NCI-H524 (cell line): ENCODE data around the gene DDX25.

Source experiments
- DNase-seq, 2 experiments: peaks; one replicate each; lab custom pipeline; 2025; lab: John Stamatoyannopoulos, UW

Gene DDX25

DNA sequence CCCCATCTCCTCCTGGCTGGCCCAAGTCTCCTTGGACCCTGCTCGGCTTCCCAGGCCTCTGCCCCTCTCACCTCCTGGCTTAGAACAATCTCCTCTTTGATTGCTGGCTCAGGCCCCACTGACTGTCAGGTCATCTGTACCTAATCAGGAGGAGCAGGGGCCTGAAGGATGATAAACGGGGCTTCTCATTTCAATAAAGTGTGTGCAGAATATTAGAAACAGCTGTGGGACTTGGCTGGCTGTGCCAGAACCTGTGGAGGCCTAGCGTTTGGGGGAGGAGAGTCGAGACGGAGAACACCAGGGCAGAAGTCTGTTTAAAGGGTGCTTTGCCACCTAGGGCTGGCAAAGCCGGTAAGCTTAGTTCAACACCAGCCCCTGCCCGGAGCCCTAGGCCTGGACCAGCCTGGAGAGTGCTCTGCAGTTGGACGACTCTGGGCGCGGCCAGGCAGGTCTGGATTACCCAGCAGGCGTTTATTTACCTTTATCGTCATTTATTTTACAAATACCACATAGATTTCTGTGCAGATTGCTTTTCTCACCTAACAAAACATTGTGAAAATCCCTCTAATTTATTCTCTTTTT, 31.4 kb downstream of the DDX25 start:
- DNase-seq, result no peak

DNA sequence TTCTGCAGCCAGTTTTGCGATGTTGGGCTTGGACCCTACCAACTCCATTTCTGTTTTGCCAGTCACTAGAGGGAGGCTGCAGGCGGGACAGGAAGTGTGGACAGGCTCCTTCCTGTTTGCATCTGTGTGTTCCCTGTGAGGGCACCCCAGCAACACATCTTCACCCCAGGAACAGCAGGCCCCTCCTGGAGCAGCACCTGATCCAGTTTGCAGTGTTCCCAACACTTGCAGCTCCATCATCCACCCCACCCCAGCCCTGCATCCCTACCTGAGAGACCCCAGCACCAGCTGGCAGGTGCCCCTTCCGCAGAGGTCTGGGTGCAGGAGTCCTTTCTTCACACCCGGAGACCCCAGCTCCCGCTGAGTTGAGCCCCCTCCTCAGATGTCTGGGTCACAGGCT, 34.1 kb downstream of the DDX25 start:
- no peak for DNase-seq

DNA sequence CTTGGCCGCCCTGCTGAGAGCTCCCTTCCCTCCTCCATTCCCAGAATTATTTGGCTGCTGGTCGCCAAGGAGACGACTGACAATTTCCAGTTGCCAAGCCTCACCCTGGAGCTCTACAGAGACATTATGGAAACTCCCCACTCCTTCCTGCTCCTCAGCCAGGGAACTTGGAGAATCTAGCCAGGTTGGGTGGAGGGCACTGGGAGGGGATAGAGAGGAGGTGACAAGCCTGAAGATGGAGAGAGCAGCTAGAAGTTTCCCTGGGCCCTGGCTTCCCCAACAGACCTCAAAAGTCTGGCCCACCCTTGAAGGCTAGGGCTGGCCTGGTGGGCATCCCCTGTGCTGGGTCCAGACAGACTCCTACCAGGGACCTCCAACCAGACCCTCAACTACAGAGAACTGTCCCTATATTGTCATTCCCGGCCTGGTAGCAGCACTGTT, 34.8 kb downstream of the DDX25 start:
- DNase-seq, result no peak

DNA sequence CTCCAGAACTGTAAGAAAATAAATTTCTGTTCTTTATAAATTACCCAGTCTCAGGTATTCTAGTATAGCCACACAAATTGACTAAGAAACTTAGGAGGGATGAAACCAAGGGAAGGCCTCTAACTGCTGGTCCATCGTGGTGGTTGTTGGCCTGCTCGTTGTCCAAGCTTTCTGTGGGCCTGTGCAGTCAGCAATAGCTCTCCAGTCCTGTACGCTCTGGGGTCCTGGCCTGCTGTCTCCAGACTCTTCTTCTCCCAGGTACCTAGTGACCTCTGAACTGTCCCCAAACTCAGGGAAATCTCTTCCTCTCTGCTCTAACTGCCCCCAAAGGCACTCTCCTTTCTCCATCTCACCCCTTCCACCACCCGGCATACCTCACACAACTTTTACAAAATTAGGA, 35.8 kb downstream of the DDX25 start:
- no peak for DNase-seq

DNA sequence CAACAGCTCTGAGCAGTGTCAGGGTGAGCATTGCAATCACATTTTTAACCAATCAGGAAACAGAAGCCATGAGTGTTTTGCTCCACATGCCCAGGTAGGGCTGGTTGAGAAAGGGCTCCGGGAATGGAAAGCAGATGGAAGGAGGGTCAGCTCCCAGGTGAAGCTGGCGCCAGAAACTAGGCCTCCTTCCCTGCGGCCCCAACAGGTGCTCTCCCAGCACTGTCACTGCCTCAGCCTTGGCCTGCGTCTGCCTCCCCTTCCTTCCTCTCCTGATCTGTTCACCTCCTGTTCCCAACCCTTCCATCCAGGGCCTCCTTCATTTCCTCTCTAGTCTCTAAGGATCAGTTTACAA, 36.9 kb downstream of the DDX25 start:
- peak in 1 of 2 experiments; percentile 57 for DNase-seq

DNA sequence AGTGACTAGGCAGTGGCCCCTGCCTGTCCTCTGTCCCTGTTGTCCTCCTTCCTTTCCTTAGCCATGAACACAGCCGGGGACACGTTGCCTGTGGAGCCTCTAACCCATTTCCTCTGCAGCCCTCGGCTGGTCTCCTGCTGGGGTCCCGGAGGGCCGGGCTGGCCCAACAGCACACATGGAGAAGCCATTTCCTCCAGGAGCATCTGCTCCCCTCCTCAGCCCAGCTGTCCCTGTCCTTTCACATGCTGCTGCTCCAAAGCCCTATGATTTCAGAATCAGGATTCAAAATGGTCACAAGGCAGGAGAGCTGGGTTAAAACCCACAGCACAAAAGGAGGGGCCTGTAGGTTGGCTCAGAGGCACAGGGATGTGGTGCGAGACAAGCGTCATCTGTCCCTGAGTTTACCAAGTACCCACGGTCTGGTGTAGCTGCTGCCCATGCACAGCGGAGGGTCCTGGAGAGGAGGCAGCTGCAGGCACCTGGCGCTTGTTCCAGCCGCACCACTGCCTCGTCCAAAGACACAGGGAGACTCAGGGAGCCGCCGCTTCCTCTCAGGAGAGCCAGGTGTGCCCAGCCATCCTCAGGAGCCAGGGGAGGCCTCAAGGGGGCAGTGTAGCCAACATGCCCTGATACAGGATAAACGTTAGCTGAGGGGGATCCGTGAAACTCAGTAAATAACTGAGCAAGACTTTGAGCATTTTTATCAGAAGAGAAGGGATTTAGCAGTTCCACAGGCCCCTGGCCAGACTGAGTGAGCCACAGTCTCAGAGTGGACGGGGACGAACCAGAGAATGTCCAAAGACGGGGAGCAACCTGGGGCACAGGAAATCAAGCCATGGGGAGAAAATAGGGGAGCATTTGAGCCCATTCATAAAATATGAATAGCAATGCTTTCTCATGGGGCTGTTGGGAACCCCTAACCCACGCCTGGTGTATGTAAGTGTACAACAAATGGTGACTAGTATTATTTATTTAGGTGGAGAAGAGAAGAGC, 37.6 kb downstream of the DDX25 start:
- peak; percentile 91 to 93 for DNase-seq

DNA sequence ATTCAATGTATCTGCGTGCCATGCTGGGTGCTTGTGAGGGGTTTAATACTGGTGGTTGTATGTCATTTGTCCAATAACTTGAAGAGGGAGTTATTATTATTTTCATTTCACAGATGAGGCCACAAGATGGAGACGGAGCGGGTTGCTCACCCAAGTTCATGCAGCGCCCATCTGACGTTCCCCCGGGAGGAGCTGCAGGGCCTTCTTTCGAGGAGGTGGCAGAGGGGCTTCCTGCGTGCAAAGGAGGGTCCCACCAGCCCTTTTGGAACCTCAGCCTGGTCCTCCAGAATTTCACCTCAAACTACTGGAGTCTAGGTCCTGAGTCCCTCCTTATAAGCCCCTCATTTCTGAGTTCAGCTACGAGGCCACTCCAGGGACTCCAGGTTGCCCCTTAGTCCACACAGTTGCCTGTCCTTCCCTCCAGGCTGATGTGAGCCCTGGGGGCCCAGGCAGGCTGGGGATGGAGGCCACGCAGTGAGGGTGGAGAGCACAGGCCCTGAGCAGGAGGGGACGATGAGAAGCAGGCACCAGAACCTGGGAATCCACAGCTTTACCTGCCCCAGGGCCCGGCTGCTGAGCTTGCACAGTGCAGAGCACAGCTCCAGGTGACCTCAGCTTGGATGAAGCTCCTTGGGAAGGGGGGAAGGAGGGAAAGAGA, 38.6 kb downstream of the DDX25 start:
- no peak for DNase-seq

DNA sequence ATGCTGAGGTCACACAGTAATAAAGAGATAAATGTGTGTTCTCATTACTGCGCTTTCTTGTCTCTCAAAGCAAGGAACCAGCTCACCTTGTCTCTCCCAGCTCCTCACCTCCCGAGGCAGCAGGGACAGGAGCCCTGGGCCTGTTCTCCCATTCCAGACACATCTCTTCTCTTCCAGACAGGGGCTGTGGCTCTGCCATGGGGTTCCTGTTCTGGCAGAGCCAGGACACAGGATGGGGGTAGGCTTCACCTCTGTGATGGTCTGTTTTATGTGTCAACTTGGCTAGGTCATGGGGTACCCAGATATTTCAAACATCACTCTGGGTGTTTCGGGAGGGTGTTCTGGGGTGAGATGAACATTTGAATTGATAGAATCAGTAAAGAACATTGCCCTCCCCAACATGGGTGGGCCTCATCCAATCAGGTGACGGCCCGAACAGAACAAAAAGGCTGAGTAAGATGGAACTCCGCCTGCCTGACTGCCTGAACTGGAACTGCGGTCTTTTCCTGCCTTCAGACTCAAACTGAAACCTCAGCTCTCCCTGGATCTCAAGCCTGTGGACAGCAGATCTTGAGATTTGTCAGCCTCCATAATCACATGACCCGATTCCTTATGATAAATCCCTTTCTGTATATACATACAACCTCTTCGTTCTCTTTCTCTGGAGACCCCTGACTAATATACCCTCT, 39.5 kb downstream of the DDX25 start:
- no peak for DNase-seq

DNA sequence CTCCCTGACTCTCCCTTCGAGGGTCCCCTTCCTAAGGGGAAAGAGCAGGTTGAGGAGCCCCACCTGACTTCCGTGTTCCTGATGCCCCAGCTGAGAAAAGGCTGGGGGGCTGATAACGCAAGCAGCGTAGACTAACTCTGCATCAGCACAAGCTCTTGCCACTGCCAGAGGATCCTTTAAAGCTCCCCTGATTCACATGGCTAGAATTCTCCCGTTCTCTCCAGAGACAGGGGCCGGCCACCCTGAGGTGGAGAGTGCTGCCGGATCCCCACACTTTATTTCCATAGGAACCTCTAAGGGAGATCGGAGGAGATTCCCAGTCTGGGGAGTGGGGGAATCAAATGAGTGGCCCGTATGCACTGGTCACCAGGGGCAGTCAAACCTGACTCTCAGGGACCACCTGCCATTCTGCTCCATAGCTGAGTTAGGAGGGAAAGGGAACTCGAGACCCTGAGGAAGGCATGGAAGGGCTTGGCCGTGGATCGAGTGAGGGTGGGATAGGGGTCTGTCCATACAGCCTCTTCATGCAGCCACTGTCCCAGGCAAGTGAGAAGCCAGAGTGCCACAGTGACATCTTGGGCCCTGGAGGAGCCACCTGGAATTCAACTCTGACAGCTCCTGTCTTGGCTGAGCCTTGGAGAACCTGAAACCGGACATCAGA, 40.2 kb downstream of the DDX25 start:
- no peak for DNase-seq

DNA sequence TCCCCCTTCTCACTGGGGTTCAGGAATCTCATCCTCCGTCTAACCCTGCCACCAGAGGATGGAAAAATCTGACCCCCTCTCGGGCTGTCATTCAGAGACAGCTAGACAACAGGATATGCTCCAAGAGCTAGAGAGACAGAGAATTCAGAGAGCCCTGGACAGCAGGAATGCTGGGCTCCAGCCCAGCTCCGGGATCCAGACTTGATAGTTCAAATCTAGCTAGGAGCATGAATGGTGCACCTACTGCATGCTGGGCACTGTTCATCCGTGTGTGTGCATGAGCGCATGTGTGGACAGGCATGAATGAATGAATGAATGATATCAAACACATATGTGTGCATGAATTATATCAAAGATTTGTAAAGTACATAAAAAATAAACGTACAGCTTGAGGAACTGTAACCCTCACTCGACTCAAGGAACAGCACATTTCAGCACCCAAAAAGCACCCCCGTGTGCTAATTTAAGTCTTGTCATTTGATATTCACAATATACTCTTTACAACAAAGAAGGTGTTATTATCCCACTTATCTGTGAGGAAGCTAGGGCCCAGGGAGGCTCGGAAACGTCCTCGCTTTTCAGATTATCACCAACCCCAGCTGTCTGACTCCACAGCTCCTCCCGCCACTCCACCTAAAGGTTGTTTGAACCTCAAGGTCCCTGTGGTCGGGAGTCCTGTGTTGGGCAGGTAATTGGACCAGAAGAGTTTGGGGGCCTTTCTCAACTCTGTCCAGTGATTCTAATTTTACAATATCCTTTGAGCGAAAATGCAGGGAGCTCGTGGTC, 40.9 kb downstream of the DDX25 start:
- DNase-seq, result peak in 1 of 2 experiments; percentile 17

DNA sequence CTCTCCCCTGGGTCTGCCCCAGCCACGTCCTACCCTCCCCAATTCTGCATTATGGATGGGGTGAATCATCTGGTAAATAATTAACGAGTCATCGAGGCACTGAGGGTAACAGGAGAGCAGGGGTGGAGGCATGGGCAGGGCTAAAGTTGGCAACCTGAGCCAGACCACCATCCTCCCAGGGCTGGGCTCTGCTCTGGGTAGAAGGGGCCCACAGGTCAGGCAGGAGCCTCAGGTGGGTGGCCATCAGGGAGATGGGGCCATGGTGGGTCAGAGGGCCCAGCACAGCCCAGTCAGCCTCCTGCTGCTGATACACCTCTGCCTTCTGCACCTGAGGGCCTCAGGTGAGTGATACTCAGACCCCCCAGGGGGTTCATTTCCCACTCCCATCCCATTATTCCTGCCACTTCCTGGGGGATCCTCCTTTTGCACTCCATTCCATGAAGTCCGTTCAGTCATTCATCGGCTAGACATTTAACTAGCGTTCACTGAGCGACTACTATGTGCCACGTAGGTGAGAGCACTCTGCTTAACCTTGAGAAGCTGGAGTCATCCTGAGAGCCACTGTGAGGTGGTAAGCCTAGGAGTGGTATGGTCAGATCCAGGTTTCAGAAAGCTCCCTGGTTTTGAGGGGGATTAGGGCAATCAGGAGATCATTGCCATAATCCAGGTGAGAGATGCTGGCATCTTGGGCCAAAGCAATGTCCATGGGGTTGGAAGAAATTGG, 41.7 kb downstream of the DDX25 start, which contains the start of gene VSIG10L2:
VSIG10L2 (plus strand) TSS at position 248 of the 724 bp plus-strand sequence; CDS start at position 260, 12 bp downstream.
- DNase-seq, result no peak

DNA sequence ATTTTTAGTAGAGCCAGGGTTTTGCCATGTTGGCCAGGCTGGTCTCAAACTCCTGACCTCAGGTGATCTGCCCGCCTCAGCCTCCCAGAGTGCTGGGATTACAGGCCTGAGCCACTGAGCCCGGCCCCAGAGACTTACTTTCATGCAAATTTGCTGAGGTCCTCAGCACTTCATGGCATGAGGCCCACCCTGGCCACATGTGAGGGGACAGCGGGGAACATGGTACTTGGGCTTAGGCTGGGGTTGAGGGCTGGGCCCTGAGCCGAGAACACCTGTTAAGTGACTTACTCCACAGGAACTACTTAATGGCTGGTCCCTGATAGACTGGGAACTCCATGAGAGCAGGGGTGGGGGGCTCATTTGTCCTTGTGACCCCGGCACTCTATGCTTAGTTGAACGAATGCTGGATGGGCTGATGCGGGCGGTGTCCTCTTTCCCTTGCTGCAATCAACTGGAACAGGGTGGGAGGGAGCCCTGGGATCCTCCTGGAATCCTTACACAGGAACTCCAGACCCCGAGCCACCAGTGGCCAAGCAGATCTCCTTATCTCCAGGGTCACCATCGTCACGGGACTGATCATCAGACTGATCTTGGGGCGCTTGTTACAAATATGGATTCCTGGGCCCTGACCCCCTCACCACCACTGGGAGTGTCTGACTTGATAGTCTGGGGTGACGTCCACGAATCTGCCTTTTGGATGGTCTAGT, 42.6 kb downstream of the DDX25 start:
- DNase-seq, result no peak

DNA sequence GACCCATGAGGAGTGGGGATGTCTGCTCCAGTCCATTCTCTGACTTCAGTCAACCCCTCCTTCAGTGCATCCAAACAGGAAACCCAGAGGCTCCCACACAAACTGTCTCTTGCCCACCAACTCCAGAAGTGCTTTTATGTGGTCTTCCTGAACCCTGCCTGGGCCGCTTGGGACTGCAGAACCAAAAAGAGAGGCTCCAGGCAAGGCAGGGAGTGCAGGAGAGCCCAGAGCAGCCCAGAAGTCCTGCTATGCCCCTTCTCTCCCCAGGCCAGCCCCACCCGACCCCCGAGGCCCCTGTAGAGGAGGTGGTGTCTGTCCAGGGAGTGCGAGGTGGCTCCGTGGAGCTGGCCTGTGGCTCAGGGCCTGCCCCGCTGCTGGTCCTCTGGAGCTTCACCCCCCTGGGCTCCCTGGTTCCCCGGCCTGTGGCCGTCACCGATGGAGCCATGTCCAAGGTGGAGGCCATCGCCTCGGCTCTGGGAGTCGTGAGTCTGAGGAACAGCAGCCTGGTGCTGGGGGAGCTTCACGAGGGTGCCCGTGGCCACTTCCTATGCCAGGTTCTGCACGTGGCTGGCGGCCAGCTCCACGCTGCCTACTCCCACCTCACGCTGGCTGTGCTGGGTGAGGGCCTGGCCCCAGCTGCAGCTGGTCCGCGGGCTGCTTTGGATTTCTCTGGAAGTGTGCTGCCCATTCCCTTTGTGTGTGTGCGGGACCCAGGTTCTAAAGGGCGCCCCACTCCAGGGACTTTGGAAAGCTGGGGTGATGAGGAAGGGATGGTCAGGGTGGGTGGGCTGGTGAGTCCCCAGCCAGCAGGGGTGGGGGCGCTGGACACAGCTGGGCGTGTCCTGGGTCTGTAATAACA, 43.3 kb downstream of the DDX25 start:
- no peak for DNase-seq

DNA sequence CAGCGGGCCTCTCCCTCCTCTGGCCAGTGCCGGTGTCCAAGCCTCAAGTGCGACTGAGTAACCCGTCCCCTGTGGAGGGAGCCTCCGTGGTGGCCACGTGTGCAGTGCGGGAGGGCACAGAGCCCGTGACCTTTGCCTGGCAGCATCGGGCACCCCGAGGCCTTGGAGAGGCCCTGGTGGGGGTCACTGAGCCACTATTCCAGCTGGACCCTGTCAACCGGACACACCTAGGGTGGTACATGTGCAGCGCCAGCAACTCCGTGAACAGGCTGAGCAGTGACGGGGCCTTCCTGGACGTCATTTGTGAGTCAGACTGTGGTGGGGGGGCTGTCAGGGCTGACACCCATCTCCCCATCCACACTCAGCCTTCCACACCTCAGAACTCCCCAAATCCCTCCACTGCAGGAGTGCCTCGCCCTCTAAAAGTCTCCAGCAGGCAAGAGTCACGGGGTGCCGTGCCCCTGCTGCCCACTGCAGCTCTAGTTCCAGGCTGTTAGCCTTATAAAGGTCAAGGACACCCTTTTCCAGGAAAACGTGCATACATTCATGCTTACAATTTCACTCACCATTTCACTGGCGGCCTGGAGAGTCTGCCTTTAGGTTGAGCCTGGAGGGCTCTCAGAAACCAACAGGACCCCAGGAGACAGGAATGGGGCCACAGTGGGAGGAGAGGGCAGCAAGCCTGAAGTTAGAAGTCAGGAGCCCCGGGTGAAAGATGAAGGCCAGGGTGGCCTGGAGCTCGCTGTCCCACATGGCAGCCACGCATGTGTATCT, 44.2 kb downstream of the DDX25 start:
- no peak for DNase-seq

DNA sequence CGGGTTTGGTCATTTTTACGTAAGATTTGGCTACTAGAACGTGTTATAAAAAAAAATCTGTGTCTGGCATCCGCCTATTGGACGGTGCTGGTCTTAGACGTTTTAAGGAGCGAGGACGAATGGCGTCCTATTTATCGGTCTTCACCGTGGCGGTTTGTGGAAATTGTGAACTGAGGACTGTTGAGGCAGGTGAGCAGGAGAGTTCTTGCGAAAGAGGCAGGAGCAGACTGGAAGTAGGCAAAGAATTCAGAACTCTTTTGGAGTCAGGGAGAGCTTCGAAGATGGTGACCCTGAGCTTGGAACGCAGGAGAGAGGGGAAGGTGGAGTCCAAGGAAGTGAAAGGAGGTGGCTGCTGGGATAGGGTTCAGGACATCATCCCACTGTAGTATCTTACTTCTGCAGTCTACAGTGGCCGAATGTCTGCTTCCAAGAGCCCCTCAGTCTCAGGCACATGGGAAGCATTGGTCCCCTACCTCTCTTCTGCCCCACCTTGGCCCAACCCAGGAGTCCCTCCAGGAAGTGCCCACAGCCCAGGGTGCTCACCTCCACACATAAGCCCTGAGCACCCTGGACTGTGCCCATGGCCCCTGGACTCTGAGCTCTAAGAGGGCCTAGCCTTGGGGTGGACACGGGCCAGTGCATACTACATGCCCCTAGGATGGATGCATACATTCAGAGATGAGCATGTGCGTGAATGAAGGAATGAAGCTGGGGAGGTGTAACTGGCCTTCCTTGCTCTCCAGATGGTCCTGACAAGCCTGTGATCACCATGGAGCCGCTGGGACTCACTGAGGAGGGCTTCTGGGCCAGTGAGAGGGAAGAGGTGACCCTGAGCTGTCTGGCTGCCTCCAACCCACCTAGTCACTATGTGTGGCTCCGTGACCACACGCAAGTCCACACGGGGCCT, 45.2 kb downstream of the DDX25 start:
- no peak for DNase-seq

DNA sequence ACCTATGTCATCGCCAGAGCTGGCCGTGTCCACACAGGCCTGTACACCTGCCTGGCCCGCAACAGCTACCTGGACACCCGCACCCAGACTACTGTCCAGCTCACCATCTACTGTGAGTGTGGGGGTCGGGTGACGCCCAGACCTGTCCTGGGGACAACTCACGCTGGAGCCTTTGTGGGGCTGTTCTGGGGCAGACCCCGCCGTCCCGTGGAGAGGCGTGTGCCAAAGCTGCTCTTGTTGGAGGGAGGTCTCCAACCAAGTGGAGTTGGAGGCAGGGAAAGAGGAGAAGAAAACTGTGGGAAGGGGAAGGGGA, 45.8 kb downstream of the DDX25 start:
- no peak for DNase-seq
